ENCODE measurements around the gene UBR4. TPM values are rescaled to one million over a fixed set of nuclear protein-coding genes. Genes with fewer than 3 reads are reported as not detected.

Gene UBR4
- total and polyA plus RNA-seq, 4 experiments from 2014 or later: 3.8 to 154 (median 89.6) TPM

GRCh38 chr1:19054216-19054615, 155.8 kb downstream of the UBR4 start:
- POLR2A ChIA-PET (ENCODE audit: partially characterized antibody): no interaction called here
- Histone ChIP-seq H3K4me1 (ENCODE audit: insufficient read depth, low read length) (peaks cover 14% of the 10 kb centered on the region), H3K27me3 (ENCODE audit: insufficient read depth, low read length) (peaks cover 14% of the 10 kb centered on the region), H3K27ac (ENCODE audit: low read depth, low read length) (no peak overlapping the region), H3K9me3 (ENCODE audit: control insufficient read depth in 1 of 2, low read length in 2 of 2) (no peaks in the 10 kb centered on the region), H3K36me3 (ENCODE audit: insufficient read depth, low read length) (no peaks in the 10 kb centered on the region), H3K4me3 (ENCODE audit: low read length in 2 of 2) (no peak overlapping the region)
- Mint-ChIP-seq H3K36me3 (no peaks in the 10 kb centered on the region), H3K9me3 (peaks cover 0 to 6% (median 0%) of the 10 kb centered on the region in 8 donors), H3K27ac (no peak overlapping the region), H3K27me3 (peaks cover 14 to 29% of the 10 kb centered on the region in 2 donors), H3K4me1 (peaks cover 5 to 17% (median 8%) of the 10 kb centered on the region in 4 donors), H3K4me3 (no peak overlapping the region)
- CTCF ChIA-PET (ENCODE audit: partially characterized antibody): no interaction called here
- intact Hi-C loops (cut with micrococcal nuclease): no loop called here
- DNase-seq: no peak

- Mint-ChIP-seq H3K36me3 (no peaks in the 10 kb centered on the region), H3K27ac (no peak overlapping the region), H3K9me3 (peaks cover 0 to 4% (median 0%) of the 10 kb centered on the region in 8 donors), H3K4me1 (peaks cover 5 to 17% (median 8%) of the 10 kb centered on the region in 4 donors), H3K4me3 (no peak overlapping the region), H3K27me3 (peaks cover 14 to 25% of the 10 kb centered on the region in 2 donors)
- ChIA-PET POLR2A (ENCODE audit: partially characterized antibody) (no interaction called here), CTCF (ENCODE audit: partially characterized antibody) (no interaction called here)
- no peak for DNase-seq
- H3K36me3 ChIP-seq (ENCODE audit: insufficient read depth, low read length): no peaks in the 10 kb centered on the region
- H3K4me3 ChIP-seq (ENCODE audit: low read length in 2 of 2): no peak overlapping the region
- H3K9me3 ChIP-seq (ENCODE audit: control insufficient read depth in 1 of 2, low read length in 2 of 2): no peaks in the 10 kb centered on the region
- intact Hi-C loops (cut with micrococcal nuclease): no loop called here
- H3K4me1 ChIP-seq (ENCODE audit: insufficient read depth, low read length): peaks cover 14% of the 10 kb centered on the region
- H3K27me3 ChIP-seq (ENCODE audit: insufficient read depth, low read length): peaks cover 14% of the 10 kb centered on the region
- no peak overlapping the region for H3K27ac ChIP-seq (ENCODE audit: low read depth, low read length)
Measured at GRCh38 chr1:19053486-19053885, 156.6 kb downstream of the UBR4 start.

GRCh38 chr1:19049798-19050197, 160.3 kb downstream of the UBR4 start:
- H3K27ac Mint-ChIP-seq: no peak overlapping the region
- ChIA-PET POLR2A (ENCODE audit: partially characterized antibody) (no interaction called here), CTCF (ENCODE audit: partially characterized antibody) (interaction anchor here (1.4 kb wide), 2 partner anchors 25 to 136 kb away, joined by 3 read pairs; no protein-coding TSS in a partner anchor)
- intact Hi-C loops (cut with micrococcal nuclease): no loop called here
- peaks cover 3 to 11% of the 10 kb centered on the region in 2 donors for H3K27me3 Mint-ChIP-seq
- peaks cover 2% of the 10 kb centered on the region for H3K4me1 ChIP-seq (ENCODE audit: insufficient read depth, low read length)
- no peaks in the 10 kb centered on the region for H3K36me3 Mint-ChIP-seq
- no peak overlapping the region for H3K4me3 ChIP-seq (ENCODE audit: low read length in 2 of 2)
- H3K9me3 Mint-ChIP-seq: no peaks in the 10 kb centered on the region
- H3K27ac ChIP-seq (ENCODE audit: low read depth, low read length): no peak overlapping the region
- H3K9me3 ChIP-seq (ENCODE audit: control insufficient read depth in 1 of 2, low read length in 2 of 2): no peaks in the 10 kb centered on the region
- H3K4me1 Mint-ChIP-seq: peaks cover 0 to 16% (median under 1%) of the 10 kb centered on the region in 4 donors
- no peak overlapping the region for H3K4me3 Mint-ChIP-seq
- H3K27me3 ChIP-seq (ENCODE audit: insufficient read depth, low read length): peaks cover 12% of the 10 kb centered on the region
- DNase-seq: no peak
- H3K36me3 ChIP-seq (ENCODE audit: insufficient read depth, low read length): no peaks in the 10 kb centered on the region

- POLR2A ChIA-PET (ENCODE audit: partially characterized antibody): no interaction called here
Measured at GRCh38 chr1:19049128-19049768, 160.8 kb downstream of the UBR4 start.

GRCh38 chr1:19046972-19047731, 162.9 kb downstream of the UBR4 start:
- H3K27ac ChIP-seq (ENCODE audit: low read depth, low read length): no peak overlapping the region
- H3K9me3 Mint-ChIP-seq: no peaks in the 10 kb centered on the region
- peaks cover 3 to 11% of the 10 kb centered on the region in 2 donors for H3K27me3 Mint-ChIP-seq
- H3K36me3 Mint-ChIP-seq: no peaks in the 10 kb centered on the region
- H3K4me1 ChIP-seq (ENCODE audit: insufficient read depth, low read length): no peaks in the 10 kb centered on the region
- H3K4me3 Mint-ChIP-seq: no peak overlapping the region
- peaks cover 0 to 14% (median under 1%) of the 10 kb centered on the region in 4 donors for H3K4me1 Mint-ChIP-seq
- no peak overlapping the region for H3K4me3 ChIP-seq (ENCODE audit: low read length in 2 of 2)
- no peaks in the 10 kb centered on the region for H3K9me3 ChIP-seq (ENCODE audit: control insufficient read depth in 1 of 2, low read length in 2 of 2)
- no peaks in the 10 kb centered on the region for H3K36me3 ChIP-seq (ENCODE audit: insufficient read depth, low read length)
- no peaks in the 10 kb centered on the region for H3K27me3 ChIP-seq (ENCODE audit: insufficient read depth, low read length)
- ChIA-PET POLR2A (ENCODE audit: partially characterized antibody) (interaction anchor here (1.0 kb wide), 1 partner anchor 8 kb away, joined by 3 read pairs; no protein-coding TSS in a partner anchor), CTCF (ENCODE audit: partially characterized antibody) (no interaction called here)
- intact Hi-C loops (cut with micrococcal nuclease): no loop called here
- no peak for DNase-seq
- H3K27ac Mint-ChIP-seq: peak overlapping the region in 1 of 7 donors; percentile 46

More at GRCh38 chr1:19049128-19049768, 160.8 kb downstream of the UBR4 start:
- peaks cover 0 to 14% (median under 1%) of the 10 kb centered on the region in 4 donors for H3K4me1 Mint-ChIP-seq
- H3K27me3 ChIP-seq (ENCODE audit: insufficient read depth, low read length): peaks cover 7% of the 10 kb centered on the region
- H3K9me3 ChIP-seq (ENCODE audit: control insufficient read depth in 1 of 2, low read length in 2 of 2): no peaks in the 10 kb centered on the region
- no peak overlapping the region for H3K27ac Mint-ChIP-seq
- H3K27ac ChIP-seq (ENCODE audit: low read depth, low read length): no peak overlapping the region
- H3K4me1 ChIP-seq (ENCODE audit: insufficient read depth, low read length): no peaks in the 10 kb centered on the region
- no peak overlapping the region for H3K4me3 ChIP-seq (ENCODE audit: low read length in 2 of 2)
- no peak overlapping the region for H3K4me3 Mint-ChIP-seq
- peaks cover 3 to 13% of the 10 kb centered on the region in 2 donors for H3K27me3 Mint-ChIP-seq
- CTCF ChIA-PET (ENCODE audit: partially characterized antibody): interaction anchor here (1.4 kb wide), 1 partner anchor 136 kb away, joined by 3 read pairs; no protein-coding TSS in a partner anchor
- H3K36me3 ChIP-seq (ENCODE audit: insufficient read depth, low read length): no peaks in the 10 kb centered on the region
- H3K9me3 Mint-ChIP-seq: no peaks in the 10 kb centered on the region
- DNase-seq: no peak
- intact Hi-C loops (cut with micrococcal nuclease): no loop called here
- H3K36me3 Mint-ChIP-seq: no peaks in the 10 kb centered on the region

- Mint-ChIP-seq H3K27me3 (peaks cover 3 to 17% of the 10 kb centered on the region in 2 donors), H3K27ac (no peak overlapping the region), H3K4me3 (no peak overlapping the region), H3K4me1 (peaks cover 0 to 14% (median under 1%) of the 10 kb centered on the region in 4 donors), H3K9me3 (no peaks in the 10 kb centered on the region), H3K36me3 (no peaks in the 10 kb centered on the region)
- Histone ChIP-seq H3K27me3 (ENCODE audit: insufficient read depth, low read length) (no peaks in the 10 kb centered on the region), H3K9me3 (ENCODE audit: control insufficient read depth in 1 of 2, low read length in 2 of 2) (no peaks in the 10 kb centered on the region), H3K4me1 (ENCODE audit: insufficient read depth, low read length) (no peaks in the 10 kb centered on the region), H3K36me3 (ENCODE audit: insufficient read depth, low read length) (no peaks in the 10 kb centered on the region), H3K27ac (ENCODE audit: low read depth, low read length) (no peak overlapping the region), H3K4me3 (ENCODE audit: low read length in 2 of 2) (no peak overlapping the region)
- no peak for DNase-seq
- intact Hi-C loops (cut with micrococcal nuclease): no loop called here
- POLR2A ChIA-PET (ENCODE audit: partially characterized antibody): no interaction called here
- CTCF ChIA-PET (ENCODE audit: partially characterized antibody): no interaction called here
Measured at GRCh38 chr1:19045898-19046880, 163.9 kb downstream of the UBR4 start.

All from CD4-positive, alpha-beta memory T cell (primary cell).